ENCODE data around the gene AFF3. TPM values are rescaled to one million over a fixed set of nuclear protein-coding genes. Genes with fewer than 3 reads are reported as not detected.

Gene AFF3
- total and polyA plus RNA-seq, 2 of the 13 experiments (the other 11 are each of a cell fraction or from before 2014, with no cell fraction given) = not detected

- no peak for TF ChIP-seq CREBL2 (CRISPR knock-in tag; IDR thresholded peaks at IDR 0.05; ENCODE audit: borderline replicate concordance)
- no peak for TF ChIP-seq ZNF547 (CRISPR knock-in tag; IDR thresholded peaks at IDR 0.05)
Measured at GRCh38 chr2:99816908-99817307, 325.5 kb downstream of the AFF3 start (continued).

- CTCF ChIA-PET (ENCODE audit: low intra/inter-chr PET ratio, low total read pairs) = no interaction called here
- TF ChIP-seq ZBTB25 (CRISPR knock-in tag; IDR thresholded peaks at IDR 0.05) (no peak), CREB1 (IDR thresholded peaks at IDR 0.05) (0 out of 2 replicates have a peak, but pooled peaks have one; percentile 9), CREB1 (CRISPR knock-in tag; IDR thresholded peaks at IDR 0.05) (no peak)
- Histone ChIP-seq H3K36me3 (replicated peaks in 1 of 2; ENCODE audit: control insufficient read depth in 1 of 2, insufficient read depth in 2 of 2, low read length in 2 of 2) (no peaks in the 10 kb centered on the region), H3K27me3 (ENCODE audit: control insufficient read depth in 1 of 2, insufficient read depth in 2 of 2, low read length in 2 of 2) (no peaks in the 10 kb centered on the region; a peak in 1 of 5 replicates), H3K4me2 (ENCODE audit: low read depth, low read length) (no peak overlapping the region), H3K4me3 (replicated peaks in 1 of 3; ENCODE audit: insufficient read depth in 1 of 3, low read depth in 2 of 3, low read length in 3 of 3) (no peak overlapping the region), H3K9ac (ENCODE audit: insufficient read depth, low read depth, low read length) (no peak overlapping the region), H3K4me1 (ENCODE audit: insufficient read depth, low read length) (no peaks in the 10 kb centered on the region), H3K27ac (ENCODE audit: extremely low read length, insufficient read depth, low read length) (no peak overlapping the region), H3K79me2 (ENCODE audit: insufficient read depth, low read length) (no peaks in the 10 kb centered on the region), H3K9me3 (ENCODE audit: low read length) (no peaks in the 10 kb centered on the region), H2AFZ (ENCODE audit: low read length) (no peak overlapping the region), H4K20me1 (ENCODE audit: insufficient read depth, low read length) (no peaks in the 10 kb centered on the region)
- FAIRE-seq (no peak), ATAC-seq (no peak), DNase-seq (ENCODE audit: low spot score) (no peak)
- intact Hi-C loops (cut with micrococcal nuclease; ENCODE audit: unreplicated experiment) (no loop called here), in situ Hi-C loops (cut with HindIII; ENCODE audit: extremely low pct_ligation_motif_present, low pct_unique_long_range_greater_than_20kb) (loop anchor here (10.0 kb wide), 1 partner anchor 432 kb away; no protein-coding TSS in a partner anchor)
- POLR2A ChIA-PET = no interaction called here
- no TSS peak for BruUV-seq (replicated peaks)
- 43% methylated on average over 10 of the region's 10 CpGs for WGBS (ENCODE audit: low lambda C conversion rate)
Measured at GRCh38 chr2:99812426-99812825, 330.0 kb downstream of the AFF3 start.

GRCh38 chr2:99811544-99811943 lies 330.8 kb downstream of the AFF3 start:
- Histone ChIP-seq H4K20me1 (ENCODE audit: insufficient read depth, low read length) (no peaks in the 10 kb centered on the region), H3K9me3 (ENCODE audit: low read length) (no peaks in the 10 kb centered on the region), H2AFZ (ENCODE audit: low read length) (no peak overlapping the region), H3K4me3 (replicated peaks in 1 of 3; ENCODE audit: insufficient read depth in 1 of 3, low read depth in 2 of 3, low read length in 3 of 3) (no peak overlapping the region), H3K79me2 (ENCODE audit: insufficient read depth, low read length) (no peaks in the 10 kb centered on the region), H3K4me2 (ENCODE audit: low read depth, low read length) (no peak overlapping the region), H3K27ac (ENCODE audit: extremely low read length, insufficient read depth, low read length) (no peak overlapping the region), H3K9ac (ENCODE audit: insufficient read depth, low read depth, low read length) (no peak overlapping the region), H3K36me3 (replicated peaks in 1 of 2; ENCODE audit: control insufficient read depth in 1 of 2, insufficient read depth in 2 of 2, low read length in 2 of 2) (no peaks in the 10 kb centered on the region), H3K4me1 (ENCODE audit: insufficient read depth, low read length) (no peaks in the 10 kb centered on the region), H3K27me3 (ENCODE audit: control insufficient read depth in 1 of 2, insufficient read depth in 2 of 2, low read length in 2 of 2) (no peaks in the 10 kb centered on the region; a peak in 1 of 5 replicates)
- ChIA-PET CTCF (ENCODE audit: low intra/inter-chr PET ratio, low total read pairs) (no interaction called here), POLR2A (no interaction called here)
- DNase-seq (ENCODE audit: low spot score) (no peak), FAIRE-seq (no peak), ATAC-seq (no peak)
- TF ChIP-seq SMARCE1 (IDR thresholded peaks at IDR 0.05; ENCODE audit: borderline replicate concordance) (no peak), BHLHE40 (IDR thresholded peaks at IDR 0.05; ENCODE audit: low read length) (no peak), NR2C2 (CRISPR knock-in tag; IDR thresholded peaks at IDR 0.05; ENCODE audit: borderline replicate concordance) (no peak), ZNF614 (CRISPR knock-in tag; IDR thresholded peaks at IDR 0.05; ENCODE audit: borderline replicate concordance) (no peak)
- intact Hi-C loops (cut with micrococcal nuclease; ENCODE audit: unreplicated experiment) (no loop called here), in situ Hi-C loops (cut with HindIII; ENCODE audit: extremely low pct_ligation_motif_present, low pct_unique_long_range_greater_than_20kb) (loop anchor here (10.0 kb wide), 1 partner anchor 433 kb away; no protein-coding TSS in a partner anchor)
- BruUV-seq (replicated peaks) = no TSS peak
- 41% methylated on average over 6 of the region's 6 CpGs for WGBS (ENCODE audit: low lambda C conversion rate)

Measured in HepG2 (cell line).